ENCODE data around the gene COX4I2.

The COX4I2 gene

DNA sequence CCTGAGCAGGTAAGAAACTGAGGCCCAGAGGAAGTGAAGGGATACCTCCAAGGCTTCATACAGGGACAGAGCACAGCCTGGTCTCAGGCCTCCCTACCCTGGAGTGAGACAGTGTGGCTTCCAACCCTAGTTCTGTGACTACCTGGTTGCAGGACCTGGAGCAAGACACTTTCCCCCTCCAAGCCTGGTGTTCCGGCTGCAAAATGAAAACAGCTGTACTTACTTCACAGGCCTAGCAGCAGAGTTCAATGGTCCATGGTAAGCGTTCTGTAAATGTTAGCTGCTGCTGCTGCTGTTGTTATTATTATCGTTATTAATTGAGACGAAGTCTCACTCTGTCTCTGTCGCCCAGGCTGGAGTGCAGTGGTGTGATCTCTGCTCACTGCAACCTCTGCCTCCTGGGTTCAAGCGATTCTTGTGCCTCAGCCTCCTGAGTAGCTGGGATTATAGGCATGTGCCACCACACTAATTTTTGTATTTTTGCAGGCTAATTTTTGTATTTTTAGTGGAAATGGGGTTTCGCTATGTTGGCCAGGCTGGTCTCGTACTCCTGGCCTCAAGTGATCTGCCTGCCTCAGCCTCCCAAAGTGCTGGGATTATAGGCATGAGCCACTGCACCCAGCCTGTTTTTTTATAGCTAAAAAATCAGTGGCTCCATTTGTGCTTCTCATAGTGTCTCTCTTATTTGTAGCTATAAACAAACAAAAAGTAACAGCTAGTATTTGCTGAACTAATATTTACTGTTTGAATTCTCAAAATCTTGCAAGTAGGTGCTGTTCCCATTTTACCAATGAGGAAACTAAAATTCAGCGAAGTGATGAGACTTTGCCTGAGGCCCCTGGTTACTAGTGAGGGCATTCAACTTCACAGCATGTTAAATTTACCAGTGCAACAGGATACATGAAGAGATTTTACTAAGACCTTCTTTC is 41.9 kb downstream of the COX4I2 start:
- H3K4me1 ChIP-seq (ENCODE audit: insufficient read depth, low read length, severe bottlenecking) = peaks cover 70% of the 10 kb centered on the region
- H3K4me3 ChIP-seq (ENCODE audit: low read depth, low read length, poor library complexity, severe bottlenecking) = no peak overlapping the region
- H3K9ac ChIP-seq (ENCODE audit: low read length) = no peak overlapping the region; the same call in 1 of the 2 replicates
- H3K27ac ChIP-seq (ENCODE audit: low read depth, low read length, poor library complexity, severe bottlenecking) = peak overlapping the region; percentile 50
- no peak for TF ChIP-seq EZH2 (IDR thresholded peaks at IDR 0.05; ENCODE audit: borderline replicate concordance, low read length)
- TF ChIP-seq CTCF (IDR thresholded peaks at IDR 0.05; ENCODE audit: low read length) = no peak
- H3K36me3 ChIP-seq (ENCODE audit: insufficient read depth, low read length) = peaks cover 20% of the 10 kb centered on the region; the same call in 1 of the 2 replicates
- H3K27me3 ChIP-seq (ENCODE audit: insufficient read depth, low read length) = no peaks in the 10 kb centered on the region
- H3F3A ChIP-seq (ENCODE audit: insufficient read depth, low read length) = no peaks in the 10 kb centered on the region
- H3K9me2 ChIP-seq (ENCODE audit: low read depth, low read length) = no peaks in the 10 kb centered on the region
- no peaks in the 10 kb centered on the region for H3K79me2 ChIP-seq (ENCODE audit: insufficient read depth, low read length)
- no peaks in the 10 kb centered on the region for H4K20me1 ChIP-seq (ENCODE audit: insufficient read depth, low read length)
- no peaks in the 10 kb centered on the region for H3K9me3 ChIP-seq (ENCODE audit: low read length)
- H2AFZ ChIP-seq (ENCODE audit: low read length) = no peak overlapping the region
- no peak overlapping the region; the same call in 1 of the 2 replicates for H3K4me2 ChIP-seq (ENCODE audit: low read length)

DNA sequence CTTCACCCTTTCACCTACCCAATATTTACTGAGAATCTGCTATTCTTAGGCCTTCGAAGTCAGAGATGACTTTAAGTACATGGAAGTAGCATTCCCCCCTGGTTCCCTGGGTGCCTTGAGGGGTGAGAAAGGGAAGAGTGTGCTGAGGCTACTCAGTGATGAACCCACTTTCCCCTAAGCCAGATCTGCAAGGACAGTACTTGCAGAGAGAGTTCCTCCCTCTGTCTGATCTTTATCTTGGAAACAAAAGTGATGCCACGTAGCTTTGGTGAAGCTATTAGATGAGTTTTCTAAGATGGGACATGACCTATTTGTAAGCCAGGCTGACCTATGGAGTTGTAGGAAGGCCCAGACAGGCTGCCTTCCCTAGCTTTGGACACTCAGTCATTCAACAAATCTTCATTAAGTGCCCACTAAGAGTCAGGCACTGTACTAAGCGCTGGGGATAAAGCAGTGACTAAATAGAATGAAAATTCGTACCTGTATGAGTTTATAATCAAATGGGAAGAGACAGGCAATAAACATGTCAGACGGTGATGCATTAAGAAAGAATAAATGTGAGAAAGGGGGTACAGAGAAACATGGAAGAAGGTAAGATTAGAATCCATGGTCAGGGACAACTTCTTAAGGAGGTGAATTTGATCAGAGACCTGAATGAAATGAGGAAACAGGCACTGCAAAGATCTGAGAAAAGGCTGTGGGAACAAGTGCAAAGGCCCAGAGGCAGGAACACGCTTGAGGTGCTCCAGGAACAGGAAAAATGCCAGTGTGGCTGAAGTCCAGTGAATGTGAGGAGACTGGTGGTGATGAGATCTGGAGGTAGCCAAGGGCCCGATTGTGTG is 42.8 kb downstream of the COX4I2 start:
- Histone ChIP-seq H3K4me1 (ENCODE audit: insufficient read depth, low read length, severe bottlenecking) (peaks cover 70% of the 10 kb centered on the region), H3F3A (ENCODE audit: insufficient read depth, low read length) (0 out of 2 replicates have a peak, but pooled peaks cover 2% of the 10 kb centered on the region), H3K9me2 (ENCODE audit: low read depth, low read length) (no peaks in the 10 kb centered on the region), H4K20me1 (ENCODE audit: insufficient read depth, low read length) (no peaks in the 10 kb centered on the region), H3K9ac (ENCODE audit: low read length) (no peak overlapping the region; the same call in 1 of the 2 replicates), H3K4me3 (ENCODE audit: low read depth, low read length, poor library complexity, severe bottlenecking) (no peak overlapping the region), H3K36me3 (ENCODE audit: insufficient read depth, low read length) (peaks cover 20% of the 10 kb centered on the region; the same call in 1 of the 2 replicates), H3K27me3 (ENCODE audit: insufficient read depth, low read length) (no peaks in the 10 kb centered on the region), H2AFZ (ENCODE audit: low read length) (no peak overlapping the region), H3K9me3 (ENCODE audit: low read length) (no peaks in the 10 kb centered on the region), H3K4me2 (ENCODE audit: low read length) (no peak overlapping the region; the same call in 1 of the 2 replicates), H3K27ac (ENCODE audit: low read depth, low read length, poor library complexity, severe bottlenecking) (peak overlapping the region; percentile 50), H3K79me2 (ENCODE audit: insufficient read depth, low read length) (no peaks in the 10 kb centered on the region)
- TF ChIP-seq CTCF (IDR thresholded peaks at IDR 0.05; ENCODE audit: low read length) (no peak), EZH2 (IDR thresholded peaks at IDR 0.05; ENCODE audit: borderline replicate concordance, low read length) (no peak)

DNA sequence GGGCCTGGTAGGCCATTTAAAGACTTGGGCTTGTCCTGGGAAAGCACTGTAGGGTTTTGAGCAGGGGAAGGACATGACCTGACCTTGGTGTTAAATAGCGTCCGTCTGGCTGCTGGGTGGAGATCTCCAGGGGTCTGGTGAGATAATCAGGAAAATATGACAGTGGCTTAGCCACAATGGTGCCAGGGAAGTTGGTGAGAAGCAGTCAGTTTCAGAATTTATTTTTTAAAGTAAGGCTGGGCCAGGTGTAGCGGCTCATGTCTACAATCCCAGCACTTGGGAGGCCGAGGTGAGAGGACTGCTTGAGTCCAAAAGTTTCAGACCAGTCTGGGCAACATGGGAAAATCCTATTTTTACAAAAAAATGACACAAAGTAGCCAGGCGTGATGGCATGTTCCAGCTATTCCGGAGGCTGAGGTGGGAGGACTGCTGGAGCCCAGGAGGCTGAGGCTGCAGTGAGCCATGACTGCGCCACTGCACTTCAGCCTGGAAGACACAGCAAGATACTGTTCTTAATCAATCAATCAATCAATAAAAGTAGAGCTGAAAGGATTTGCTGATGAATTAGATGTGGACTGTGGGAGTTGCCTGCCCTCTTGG is 43.5 kb downstream of the COX4I2 start:
- Histone ChIP-seq H3K9me3 (ENCODE audit: low read length) (no peaks in the 10 kb centered on the region), H3K79me2 (ENCODE audit: insufficient read depth, low read length) (no peaks in the 10 kb centered on the region), H3K27me3 (ENCODE audit: insufficient read depth, low read length) (no peaks in the 10 kb centered on the region), H3K4me3 (ENCODE audit: low read depth, low read length, poor library complexity, severe bottlenecking) (no peak overlapping the region), H3K9me2 (ENCODE audit: low read depth, low read length) (no peaks in the 10 kb centered on the region), H3F3A (ENCODE audit: insufficient read depth, low read length) (0 out of 2 replicates have a peak, but pooled peaks cover 3% of the 10 kb centered on the region), H3K4me1 (ENCODE audit: insufficient read depth, low read length, severe bottlenecking) (peaks cover 70% of the 10 kb centered on the region), H3K36me3 (ENCODE audit: insufficient read depth, low read length) (peaks cover 24% of the 10 kb centered on the region; the same call in 1 of the 2 replicates), H3K27ac (ENCODE audit: low read depth, low read length, poor library complexity, severe bottlenecking) (no peak overlapping the region), H2AFZ (ENCODE audit: low read length) (no peak overlapping the region), H3K9ac (ENCODE audit: low read length) (no peak overlapping the region; the same call in 1 of the 2 replicates), H3K4me2 (ENCODE audit: low read length) (no peak overlapping the region), H4K20me1 (ENCODE audit: insufficient read depth, low read length) (no peaks in the 10 kb centered on the region)
- TF ChIP-seq EZH2 (IDR thresholded peaks at IDR 0.05; ENCODE audit: borderline replicate concordance, low read length) (no peak), CTCF (IDR thresholded peaks at IDR 0.05; ENCODE audit: low read length) (no peak)
